ENCODE results near the gene GNPTAB.

Gene GNPTAB

GRCh38 chr12:101761350-101761749 lies 69.4 kb downstream of the GNPTAB start:
- ATAC-seq (ENCODE audit: insufficient read depth, low read depth) (no peak), DNase-seq (no peak)
- H3K9ac ChIP-seq (ENCODE audit: low read depth, low read length), result no peak overlapping the region
- H3K4me1 ChIP-seq (ENCODE audit: insufficient read depth, low read length), result no peaks in the 10 kb centered on the region
- no peak overlapping the region for H2AFZ ChIP-seq (ENCODE audit: low read depth, low read length)
- TF ChIP-seq CTCF (IDR thresholded peaks at IDR 0.05; ENCODE audit: borderline replicate concordance, extremely low read depth, low read length, poor library complexity, severe bottlenecking) (no peak), EZH2 (IDR thresholded peaks at IDR 0.05; ENCODE audit: borderline replicate concordance, low read depth, low read length, severe bottlenecking) (no peak)
- no peak overlapping the region for H3K27ac ChIP-seq (ENCODE audit: low read length)
- H3K4me3 ChIP-seq (ENCODE audit: low read depth in 1 of 2, low read length in 2 of 2), result no peak overlapping the region
- no peaks in the 10 kb centered on the region for H4K20me1 ChIP-seq (ENCODE audit: insufficient read depth, low read length)
- H3K79me2 ChIP-seq (ENCODE audit: insufficient read depth, low read length), result no peaks in the 10 kb centered on the region
- H3K27me3 ChIP-seq (ENCODE audit: insufficient read depth, low read length, poor library complexity), result no peaks in the 10 kb centered on the region
- H3K36me3 ChIP-seq (ENCODE audit: insufficient read depth, low read length), result peaks cover 66% of the 10 kb centered on the region
- H3K4me2 ChIP-seq (ENCODE audit: insufficient read depth, low read length), result no peak overlapping the region
- no peaks in the 10 kb centered on the region for H3K9me3 ChIP-seq (ENCODE audit: insufficient read depth, low read length, severe bottlenecking)

DNA sequence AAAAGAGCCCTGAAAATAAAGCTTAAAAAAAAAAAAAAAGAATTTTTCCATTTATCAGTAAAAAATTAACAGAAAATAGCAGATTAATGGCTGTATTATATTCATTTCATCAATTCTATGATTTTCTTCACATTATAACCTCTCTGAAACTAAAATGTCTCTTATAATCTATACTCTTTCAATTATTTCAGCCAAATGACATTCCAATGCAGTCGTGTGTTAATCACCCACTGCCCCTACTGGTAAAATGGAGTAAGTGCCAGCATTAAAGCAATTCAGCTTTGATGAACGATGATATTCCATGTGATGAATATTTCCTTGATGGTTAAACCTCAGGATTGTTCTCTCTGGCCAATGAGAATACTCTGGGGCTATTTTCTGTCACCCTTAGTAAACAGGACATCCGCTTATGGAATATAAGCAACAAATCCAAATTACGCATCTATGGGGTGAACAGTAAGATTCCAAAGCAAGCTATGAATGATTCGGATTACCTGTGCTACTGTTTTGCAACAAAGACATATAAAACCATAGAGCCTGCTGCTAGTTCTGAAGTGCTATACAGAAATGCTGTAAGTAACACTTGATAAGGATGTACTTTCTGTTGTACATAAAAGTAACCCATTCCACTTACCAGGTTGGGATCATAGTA lies 71.2 kb downstream of the GNPTAB start:
- ATAC-seq (ENCODE audit: insufficient read depth, low read depth), result peak; percentile 72; the same call in 2 of the 3 replicates
- H3K9me3 ChIP-seq (ENCODE audit: insufficient read depth, low read length, severe bottlenecking), result no peaks in the 10 kb centered on the region
- peaks cover 66% of the 10 kb centered on the region for H3K36me3 ChIP-seq (ENCODE audit: insufficient read depth, low read length)
- DNase-seq, result no peak
- no peak overlapping the region for H3K4me2 ChIP-seq (ENCODE audit: insufficient read depth, low read length)
- no peaks in the 10 kb centered on the region for H3K27me3 ChIP-seq (ENCODE audit: insufficient read depth, low read length, poor library complexity)
- TF ChIP-seq CTCF (IDR thresholded peaks at IDR 0.05; ENCODE audit: borderline replicate concordance, extremely low read depth, low read length, poor library complexity, severe bottlenecking) (peak; percentile 76), EZH2 (IDR thresholded peaks at IDR 0.05; ENCODE audit: borderline replicate concordance, low read depth, low read length, severe bottlenecking) (no peak)
- H3K79me2 ChIP-seq (ENCODE audit: insufficient read depth, low read length), result no peaks in the 10 kb centered on the region
- H2AFZ ChIP-seq (ENCODE audit: low read depth, low read length), result no peak overlapping the region
- H3K4me3 ChIP-seq (ENCODE audit: low read depth in 1 of 2, low read length in 2 of 2), result no peak overlapping the region
- no peak overlapping the region for H3K9ac ChIP-seq (ENCODE audit: low read depth, low read length)
- no peaks in the 10 kb centered on the region for H3K4me1 ChIP-seq (ENCODE audit: insufficient read depth, low read length)
- H3K27ac ChIP-seq (ENCODE audit: low read length), result no peak overlapping the region
- H4K20me1 ChIP-seq (ENCODE audit: insufficient read depth, low read length), result no peaks in the 10 kb centered on the region

DNA sequence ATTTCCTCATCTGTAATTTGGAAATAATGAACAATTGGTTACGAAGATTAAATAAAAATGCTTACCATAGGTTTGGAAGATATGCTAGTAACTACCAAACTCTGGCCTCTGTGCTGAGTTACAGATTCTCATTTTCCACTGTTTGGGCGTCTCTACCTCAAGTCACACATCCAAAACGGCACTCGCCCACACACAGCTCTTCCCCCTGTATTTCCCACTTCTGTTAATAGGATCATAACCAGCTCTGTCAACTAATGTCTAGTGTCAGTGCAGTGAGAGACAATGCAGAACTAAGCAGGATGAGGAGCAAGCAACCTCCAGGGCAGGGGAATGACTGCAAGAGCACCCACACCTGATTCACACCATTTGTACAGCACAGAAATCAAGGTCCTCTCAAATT lies 80.6 kb downstream of the GNPTAB start:
- DNase-seq, result no peak
- Histone ChIP-seq H4K20me1 (ENCODE audit: insufficient read depth, low read length) (no peaks in the 10 kb centered on the region), H2AFZ (ENCODE audit: low read depth, low read length) (no peak overlapping the region), H3K4me2 (ENCODE audit: insufficient read depth, low read length) (no peak overlapping the region), H3K27ac (ENCODE audit: low read length) (no peak overlapping the region), H3K27me3 (ENCODE audit: insufficient read depth, low read length, poor library complexity) (no peaks in the 10 kb centered on the region), H3K9me3 (ENCODE audit: insufficient read depth, low read length, severe bottlenecking) (no peaks in the 10 kb centered on the region), H3K79me2 (ENCODE audit: insufficient read depth, low read length) (no peaks in the 10 kb centered on the region), H3K9ac (ENCODE audit: low read depth, low read length) (no peak overlapping the region), H3K4me3 (ENCODE audit: low read depth in 1 of 2, low read length in 2 of 2) (no peak overlapping the region), H3K4me1 (ENCODE audit: insufficient read depth, low read length) (no peaks in the 10 kb centered on the region), H3K36me3 (ENCODE audit: insufficient read depth, low read length) (peaks cover 87% of the 10 kb centered on the region)
- no peak for TF ChIP-seq EZH2 (IDR thresholded peaks at IDR 0.05; ENCODE audit: borderline replicate concordance, low read depth, low read length, severe bottlenecking)
- no peak for TF ChIP-seq CTCF (IDR thresholded peaks at IDR 0.05; ENCODE audit: borderline replicate concordance, extremely low read depth, low read length, poor library complexity, severe bottlenecking)
- ATAC-seq (ENCODE audit: insufficient read depth, low read depth), result no peak
